ENCODE measurements around the gene EIF4A2. TPM values are rescaled to one million over a fixed set of nuclear protein-coding genes. Genes with fewer than 3 reads are reported as not detected.

Gene EIF4A2
- total RNA-seq (100 to 1,000 TPM; 291 to 496 (median 375) TPM), polyA plus RNA-seq (100 to 1,000 TPM; 255 to 330 TPM)
- long read RNA-seq, donor 1, transcript EIF4A2-201 (11 exons, 1,919 nt): major isoform, 450 of 645 reads
- long read RNA-seq, donor 1, transcript EIF4A2-205 (11 exons, 1,889 nt): minor isoform, 126 of 645 reads
- long read RNA-seq, donor 1, partial matches to known transcripts: 35 of 645 reads
- long read RNA-seq, donor 1, other reads (novel, unspliced or antisense): 27 of 645 reads
- long read RNA-seq, donor 2, transcript EIF4A2-207 (10 exons, 1,729 nt): minor isoform, 14 of 2,437 reads
- long read RNA-seq, donor 2, transcript EIF4A2-205 (11 exons, 1,889 nt): minor isoform, 548 of 2,437 reads
- long read RNA-seq, donor 2, transcript EIF4A2-201 (11 exons, 1,919 nt): major isoform, 1,634 of 2,437 reads
- long read RNA-seq, donor 2, transcript EIF4A2-203 (10 exons, 1,751 nt): minor isoform, 29 of 2,437 reads
- long read RNA-seq, donor 2, partial matches to known transcripts: 97 of 2,437 reads
- long read RNA-seq, donor 2, other reads (novel, unspliced or antisense): 105 of 2,437 reads
- long read RNA-seq, donor 3, transcript EIF4A2-205 (11 exons, 1,889 nt): minor isoform, 63 of 325 reads
- long read RNA-seq, donor 3, transcript EIF4A2-201 (11 exons, 1,919 nt): major isoform, 222 of 325 reads
- long read RNA-seq, donor 3, partial matches to known transcripts: 17 of 325 reads
- long read RNA-seq, donor 3, other reads (novel, unspliced or antisense): 19 of 325 reads

GRCh38 chr3:186783058-186783730, at the start of gene EIF4A2:
EIF4A2 (plus strand) TSS chr3:186783577; CDS start chr3:186783611, 34 bp downstream.
- Histone ChIP-seq H3K4me3 (peak within 1 kb of the TSS; percentile 71 to 97 (median 84)), H3K27ac (peak within 1 kb of the TSS; percentile 95 to 100 (median 99)), H3K36me3 (peaks cover 6 to 44% (median 39%) of the 10 kb centered on the region in 9 donors), H3K4me1 (peaks cover 7 to 45% (median 35%) of the 10 kb centered on the region in 12 donors), H3K27me3 (no peaks in the 10 kb centered on the region), H3K9me3 (no peaks in the 10 kb centered on the region)
- 0 to 1% (median 1%) methylated on average over 35 to 60 of the region's 60 CpGs for WGBS, 4 donors
- intact Hi-C loops (cut with DNase I): loop anchor here in 4 of 10 donors (2.0 to 10.0 kb wide), 5 partner anchors 149 to 848 kb away; partner anchors contain the start of genes TRA2B (in 2 of the 4), DNAJB11 (in 1 of the 4), ST6GAL1 (in 1 of the 4) and TBCCD1 (in 1 of the 4)
- DNase-seq (peak; percentile 92 to 95 (median 93)), ATAC-seq (peak; percentile 84 to 91 (median 87))
- peak in 1 of 2 donors; percentile 75 for TF ChIP-seq POLR2A (IDR thresholded peaks at IDR 0.05)
- TF ChIP-seq, protein P1, sequence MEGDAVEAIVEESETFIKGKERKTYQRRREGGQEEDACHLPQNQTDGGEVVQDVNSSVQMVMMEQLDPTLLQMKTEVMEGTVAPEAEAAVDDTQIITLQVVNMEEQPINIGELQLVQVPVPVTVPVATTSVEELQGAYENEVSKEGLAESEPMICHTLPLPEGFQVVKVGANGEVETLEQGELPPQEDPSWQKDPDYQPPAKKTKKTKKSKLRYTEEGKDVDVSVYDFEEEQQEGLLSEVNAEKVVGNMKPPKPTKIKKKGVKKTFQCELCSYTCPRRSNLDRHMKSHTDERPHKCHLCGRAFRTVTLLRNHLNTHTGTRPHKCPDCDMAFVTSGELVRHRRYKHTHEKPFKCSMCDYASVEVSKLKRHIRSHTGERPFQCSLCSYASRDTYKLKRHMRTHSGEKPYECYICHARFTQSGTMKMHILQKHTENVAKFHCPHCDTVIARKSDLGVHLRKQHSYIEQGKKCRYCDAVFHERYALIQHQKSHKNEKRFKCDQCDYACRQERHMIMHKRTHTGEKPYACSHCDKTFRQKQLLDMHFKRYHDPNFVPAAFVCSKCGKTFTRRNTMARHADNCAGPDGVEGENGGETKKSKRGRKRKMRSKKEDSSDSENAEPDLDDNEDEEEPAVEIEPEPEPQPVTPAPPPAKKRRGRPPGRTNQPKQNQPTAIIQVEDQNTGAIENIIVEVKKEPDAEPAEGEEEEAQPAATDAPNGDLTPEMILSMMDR (IDR thresholded peaks at IDR 0.05): peak in 1 of 12 donors; percentile 10

GRCh38 chr3:186742618-186743380, 40.6 kb upstream of the EIF4A2 start:
- Histone ChIP-seq H3K27ac (no peak overlapping the region), H3K27me3 (peaks cover 0 to 4% (median 0%) of the 10 kb centered on the region in 9 donors), H3K9me3 (no peaks in the 10 kb centered on the region), H3K36me3 (no peaks in the 10 kb centered on the region), H3K4me1 (peaks cover 0 to 6% (median 0%) of the 10 kb centered on the region in 12 donors), H3K4me3 (no peak overlapping the region)
- no peak for ATAC-seq
- DNase-seq: no peak
- intact Hi-C loops (cut with DNase I): no loop called here
- WGBS, 4 donors: 81 to 84% (median 84%) methylated on average over 7 of the region's 7 CpGs
- TF ChIP-seq POLR2A (IDR thresholded peaks at IDR 0.05): no peak
- TF ChIP-seq, protein P1 (IDR thresholded peaks at IDR 0.05): no peak

DNA sequence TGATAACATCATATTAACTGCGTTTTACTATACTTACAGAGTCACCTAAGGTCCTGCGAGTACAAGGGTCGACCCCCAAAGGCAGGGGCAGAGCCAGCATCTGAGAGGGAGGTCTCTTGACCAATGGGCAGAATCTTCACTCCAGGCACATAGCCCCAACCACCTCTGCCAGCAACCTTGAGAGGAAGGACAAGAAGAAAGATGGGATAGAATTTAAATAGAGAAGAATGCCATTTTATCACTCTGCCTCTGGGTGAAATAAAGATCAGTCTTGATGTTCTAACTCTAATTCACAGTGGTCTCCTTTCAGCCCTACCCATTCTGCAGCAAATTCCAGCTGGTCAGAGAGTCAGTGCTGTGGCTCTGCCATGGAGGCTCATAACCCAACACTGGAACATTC, 39.7 kb upstream of the EIF4A2 start:
- Histone ChIP-seq H3K36me3 (no peaks in the 10 kb centered on the region), H3K9me3 (no peaks in the 10 kb centered on the region), H3K4me3 (no peak overlapping the region), H3K27me3 (peaks cover 0 to 4% (median 0%) of the 10 kb centered on the region in 9 donors), H3K4me1 (peaks cover 0 to 6% (median 0%) of the 10 kb centered on the region in 12 donors), H3K27ac (no peak overlapping the region)
- intact Hi-C loops (cut with DNase I): no loop called here
- DNase-seq: no peak
- ATAC-seq: no peak
- TF ChIP-seq, protein P1 (IDR thresholded peaks at IDR 0.05): no peak
- no peak for TF ChIP-seq POLR2A (IDR thresholded peaks at IDR 0.05)
- WGBS, 4 donors: 75 to 87% (median 80%) methylated on average over 3 of the region's 3 CpGs
